ENCODE measurements around the gene PRKG1.

PRKG1 gene

GRCh38 chr10:51789903-51790302 lies 715.6 kb downstream of the PRKG1 start:
- no peaks in the 10 kb centered on the region for H3K36me3 Mint-ChIP-seq
- no peaks in the 10 kb centered on the region for H3K4me1 Mint-ChIP-seq (ENCODE audit: low read depth)
- no peak overlapping the region for H3K27ac Mint-ChIP-seq
- H3K27me3 Mint-ChIP-seq: peaks cover 1% of the 10 kb centered on the region
- H3K4me3 Mint-ChIP-seq: no peak overlapping the region
- H3K9me3 Mint-ChIP-seq (ENCODE audit: low read depth): peaks cover 10% of the 10 kb centered on the region

DNA sequence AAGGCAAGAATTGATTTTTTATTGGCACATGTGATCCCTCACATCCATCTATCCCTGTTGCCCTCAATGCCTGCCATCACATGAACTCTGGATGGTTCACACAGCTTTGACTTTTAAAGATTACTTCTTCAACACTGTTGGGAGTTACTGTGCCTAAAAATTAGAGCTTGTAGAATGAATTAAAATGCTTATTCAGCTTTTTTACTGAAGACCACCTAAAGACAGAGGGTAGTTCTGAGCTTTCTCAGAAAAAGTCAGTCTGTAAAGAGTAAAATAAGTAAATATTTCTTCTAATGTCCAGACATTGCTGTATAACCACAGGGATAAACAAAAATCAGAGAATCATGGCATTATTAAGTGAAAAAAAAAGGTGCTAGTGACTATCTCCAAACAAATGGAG lies 718.4 kb downstream of the PRKG1 start:
- Mint-ChIP-seq H3K27me3 (peaks cover 3% of the 10 kb centered on the region), H3K4me3 (no peak overlapping the region), H3K27ac (no peak overlapping the region), H3K36me3 (no peaks in the 10 kb centered on the region), H3K4me1 (ENCODE audit: low read depth) (no peaks in the 10 kb centered on the region), H3K9me3 (ENCODE audit: low read depth) (peaks cover 10% of the 10 kb centered on the region)

GRCh38 chr10:51800121-51800520 lies 725.8 kb downstream of the PRKG1 start:
- H3K36me3 Mint-ChIP-seq: no peaks in the 10 kb centered on the region

DNA sequence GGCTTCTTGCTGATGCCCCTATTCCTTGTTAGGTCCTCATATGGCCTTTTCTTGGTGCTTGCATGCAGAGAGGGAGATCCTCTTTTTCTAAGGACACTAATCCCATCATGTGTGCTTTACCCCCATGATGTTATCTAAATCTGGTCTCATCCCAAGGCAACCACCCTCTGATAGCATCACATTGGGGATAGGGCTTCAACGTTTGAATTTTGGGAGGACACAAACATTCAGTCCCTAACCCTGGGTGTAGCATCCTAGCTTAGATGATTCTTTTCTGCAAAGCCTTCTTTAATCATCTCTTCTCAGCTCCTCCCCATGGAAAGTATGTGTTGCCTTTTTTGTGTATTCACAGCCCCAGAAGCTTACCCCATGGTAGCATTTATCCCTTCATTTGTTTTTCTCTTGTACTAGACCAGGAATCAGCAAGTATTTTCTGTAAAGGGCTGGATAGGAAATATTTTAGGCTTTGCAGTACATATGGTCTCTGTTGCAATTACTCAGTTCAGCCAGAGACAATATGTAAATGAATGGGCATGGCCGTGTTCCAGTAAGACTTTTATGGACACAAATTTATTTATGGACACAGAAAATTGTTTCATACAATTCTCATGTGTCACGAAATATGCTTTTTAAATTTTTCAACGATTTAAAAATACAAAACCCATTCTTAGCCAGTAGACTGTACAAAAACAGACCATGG lies 726.6 kb downstream of the PRKG1 start:
- no peak overlapping the region for H3K4me3 Mint-ChIP-seq
- H3K36me3 Mint-ChIP-seq: no peaks in the 10 kb centered on the region
- no peaks in the 10 kb centered on the region for H3K9me3 Mint-ChIP-seq (ENCODE audit: low read depth)
- no peaks in the 10 kb centered on the region for H3K4me1 Mint-ChIP-seq (ENCODE audit: low read depth)
- no peak overlapping the region for H3K27ac Mint-ChIP-seq
- H3K27me3 Mint-ChIP-seq: peaks cover 7% of the 10 kb centered on the region

More at GRCh38 chr10:51800121-51800520, 725.8 kb downstream of the PRKG1 start:
- Mint-ChIP-seq H3K27me3 (peaks cover 7% of the 10 kb centered on the region), H3K4me3 (no peak overlapping the region), H3K27ac (no peak overlapping the region), H3K9me3 (ENCODE audit: low read depth) (no peaks in the 10 kb centered on the region), H3K4me1 (ENCODE audit: low read depth) (no peaks in the 10 kb centered on the region)

- Mint-ChIP-seq H3K9me3 (ENCODE audit: low read depth) (no peaks in the 10 kb centered on the region), H3K4me3 (no peak overlapping the region), H3K27me3 (peaks cover 7% of the 10 kb centered on the region), H3K36me3 (no peaks in the 10 kb centered on the region), H3K27ac (no peak overlapping the region), H3K4me1 (ENCODE audit: low read depth) (no peaks in the 10 kb centered on the region)
Measured at GRCh38 chr10:51802030-51802429, 727.7 kb downstream of the PRKG1 start.

DNA sequence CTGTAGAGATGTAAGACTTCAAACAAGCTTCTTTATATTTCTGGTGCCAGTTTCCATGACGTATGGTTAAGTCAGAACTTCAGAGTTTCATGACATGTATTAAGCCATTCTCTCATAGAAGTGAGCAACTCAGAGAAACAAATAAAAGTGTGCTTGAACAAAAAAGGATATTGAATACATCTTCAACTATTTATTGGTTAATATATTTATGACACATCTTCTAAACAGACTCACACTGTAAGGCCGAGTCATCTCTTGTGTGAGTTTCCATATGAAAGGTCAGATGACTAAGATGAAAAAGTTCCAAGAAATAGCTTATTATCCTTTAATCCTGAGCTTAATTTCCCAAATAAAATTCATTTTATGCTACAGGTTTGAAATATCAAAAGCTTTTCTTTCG lies 730.6 kb downstream of the PRKG1 start:
- Mint-ChIP-seq H3K36me3 (no peaks in the 10 kb centered on the region), H3K27ac (no peak overlapping the region), H3K4me1 (ENCODE audit: low read depth) (no peaks in the 10 kb centered on the region), H3K9me3 (ENCODE audit: low read depth) (no peaks in the 10 kb centered on the region), H3K27me3 (peaks cover 4% of the 10 kb centered on the region), H3K4me3 (no peak overlapping the region)

- no peak overlapping the region for H3K27ac Mint-ChIP-seq
Measured at GRCh38 chr10:51806079-51806835, 732.0 kb downstream of the PRKG1 start.

DNA sequence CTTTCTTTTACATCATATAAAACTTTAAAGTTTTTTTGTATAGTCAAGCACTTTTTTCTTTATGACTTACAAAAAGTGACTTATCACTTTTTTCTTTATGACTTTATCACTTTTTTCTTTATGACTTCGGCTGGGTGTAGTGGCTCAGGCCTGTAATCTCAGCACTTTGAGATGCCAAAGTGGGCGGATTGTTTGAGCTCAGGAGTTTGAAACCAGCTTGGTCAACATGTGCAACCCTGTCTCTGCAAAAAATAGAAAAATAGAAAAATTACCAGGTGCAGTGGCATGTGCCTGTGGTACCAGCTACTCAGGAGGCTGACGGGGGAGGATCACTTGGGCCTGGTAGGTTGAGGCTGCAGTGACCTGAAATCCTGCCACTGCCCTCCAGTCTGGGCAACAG lies 733.9 kb downstream of the PRKG1 start:
- Mint-ChIP-seq H3K9me3 (ENCODE audit: low read depth) (no peaks in the 10 kb centered on the region), H3K27me3 (no peaks in the 10 kb centered on the region), H3K36me3 (no peaks in the 10 kb centered on the region)

More at GRCh38 chr10:51806079-51806835, 732.0 kb downstream of the PRKG1 start:
- H3K27me3 Mint-ChIP-seq: no peaks in the 10 kb centered on the region
- no peak overlapping the region for H3K4me3 Mint-ChIP-seq
- H3K4me1 Mint-ChIP-seq (ENCODE audit: low read depth): no peaks in the 10 kb centered on the region
- no peaks in the 10 kb centered on the region for H3K36me3 Mint-ChIP-seq
- no peaks in the 10 kb centered on the region for H3K9me3 Mint-ChIP-seq (ENCODE audit: low read depth)

GRCh38 chr10:51815723-51816122 lies 741.4 kb downstream of the PRKG1 start:
- no peaks in the 10 kb centered on the region for H3K36me3 Mint-ChIP-seq
- peaks cover 2% of the 10 kb centered on the region for H3K27me3 Mint-ChIP-seq
- H3K27ac Mint-ChIP-seq: no peak overlapping the region
- H3K4me3 Mint-ChIP-seq: no peak overlapping the region
- H3K4me1 Mint-ChIP-seq (ENCODE audit: low read depth): no peaks in the 10 kb centered on the region
- no peaks in the 10 kb centered on the region for H3K9me3 Mint-ChIP-seq (ENCODE audit: low read depth)

More for the DNA sequence above, 733.9 kb downstream of the PRKG1 start:
- no peak overlapping the region for H3K4me3 Mint-ChIP-seq
- no peak overlapping the region for H3K27ac Mint-ChIP-seq
- no peaks in the 10 kb centered on the region for H3K4me1 Mint-ChIP-seq (ENCODE audit: low read depth)

- no peak overlapping the region for H3K27ac Mint-ChIP-seq
- H3K4me3 Mint-ChIP-seq: no peak overlapping the region
- H3K4me1 Mint-ChIP-seq (ENCODE audit: low read depth): no peaks in the 10 kb centered on the region
- no peaks in the 10 kb centered on the region for H3K36me3 Mint-ChIP-seq
- peaks cover 7% of the 10 kb centered on the region for H3K27me3 Mint-ChIP-seq
- no peaks in the 10 kb centered on the region for H3K9me3 Mint-ChIP-seq (ENCODE audit: low read depth)
Measured at GRCh38 chr10:51821045-51821444, 746.8 kb downstream of the PRKG1 start.

DNA sequence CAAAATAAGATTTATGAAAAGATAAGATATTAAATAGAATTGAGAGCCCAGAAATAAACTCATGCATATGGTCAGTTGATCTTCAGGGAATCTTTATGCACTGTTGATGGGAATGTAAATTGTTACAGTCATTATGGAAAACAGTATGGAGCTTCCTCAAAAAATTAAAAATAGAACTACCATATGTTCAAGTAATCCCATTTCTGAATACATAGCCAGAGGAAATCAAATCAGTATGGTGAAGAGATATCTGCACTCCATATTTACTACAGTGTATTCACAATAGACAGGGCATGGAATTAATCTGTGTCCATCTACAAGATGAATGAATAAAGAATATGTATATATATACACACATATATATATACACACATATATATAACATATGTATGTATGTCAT lies 747.5 kb downstream of the PRKG1 start:
- Mint-ChIP-seq H3K4me3 (no peak overlapping the region), H3K9me3 (ENCODE audit: low read depth) (no peaks in the 10 kb centered on the region), H3K27me3 (peaks cover 7% of the 10 kb centered on the region), H3K27ac (no peak overlapping the region), H3K36me3 (no peaks in the 10 kb centered on the region), H3K4me1 (ENCODE audit: low read depth) (no peaks in the 10 kb centered on the region)

- Mint-ChIP-seq H3K9me3 (ENCODE audit: low read depth) (peaks cover 10% of the 10 kb centered on the region), H3K4me1 (ENCODE audit: low read depth) (no peaks in the 10 kb centered on the region), H3K27ac (no peak overlapping the region), H3K4me3 (no peak overlapping the region), H3K36me3 (no peaks in the 10 kb centered on the region), H3K27me3 (peaks cover 1% of the 10 kb centered on the region)
Measured at GRCh38 chr10:51832652-51833383, 758.5 kb downstream of the PRKG1 start.

DNA sequence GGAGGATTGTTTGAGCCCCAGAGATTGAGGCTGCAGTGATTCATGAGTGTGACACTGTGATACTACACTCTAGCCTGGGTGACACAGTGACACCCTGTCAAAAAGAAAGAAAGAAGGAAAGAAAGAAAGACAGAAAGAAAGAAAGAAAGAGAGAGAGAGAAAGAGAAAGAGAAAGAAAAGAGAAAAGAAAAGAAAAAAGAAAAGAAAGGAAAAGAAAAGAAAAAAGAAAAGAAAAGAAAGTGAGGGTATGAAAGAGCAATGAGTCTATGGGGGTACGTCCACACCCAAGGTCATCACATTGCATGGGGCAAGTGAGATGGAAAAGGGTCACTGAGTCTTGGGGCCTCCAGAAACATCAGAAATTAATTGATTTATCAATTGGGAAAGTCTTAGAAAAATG lies 760.3 kb downstream of the PRKG1 start:
- peaks cover 1% of the 10 kb centered on the region for H3K27me3 Mint-ChIP-seq
- peaks cover 10% of the 10 kb centered on the region for H3K9me3 Mint-ChIP-seq (ENCODE audit: low read depth)

GRCh38 chr10:51838471-51838870 lies 764.2 kb downstream of the PRKG1 start:
- Mint-ChIP-seq H3K4me3 (no peak overlapping the region), H3K27ac (no peak overlapping the region), H3K4me1 (ENCODE audit: low read depth) (no peaks in the 10 kb centered on the region), H3K27me3 (no peaks in the 10 kb centered on the region), H3K9me3 (ENCODE audit: low read depth) (peaks cover 6% of the 10 kb centered on the region), H3K36me3 (no peaks in the 10 kb centered on the region)

More for the DNA sequence above, 760.3 kb downstream of the PRKG1 start:
- no peak overlapping the region for H3K4me3 Mint-ChIP-seq
- no peak overlapping the region for H3K27ac Mint-ChIP-seq
- no peaks in the 10 kb centered on the region for H3K36me3 Mint-ChIP-seq
- no peaks in the 10 kb centered on the region for H3K4me1 Mint-ChIP-seq (ENCODE audit: low read depth)

DNA sequence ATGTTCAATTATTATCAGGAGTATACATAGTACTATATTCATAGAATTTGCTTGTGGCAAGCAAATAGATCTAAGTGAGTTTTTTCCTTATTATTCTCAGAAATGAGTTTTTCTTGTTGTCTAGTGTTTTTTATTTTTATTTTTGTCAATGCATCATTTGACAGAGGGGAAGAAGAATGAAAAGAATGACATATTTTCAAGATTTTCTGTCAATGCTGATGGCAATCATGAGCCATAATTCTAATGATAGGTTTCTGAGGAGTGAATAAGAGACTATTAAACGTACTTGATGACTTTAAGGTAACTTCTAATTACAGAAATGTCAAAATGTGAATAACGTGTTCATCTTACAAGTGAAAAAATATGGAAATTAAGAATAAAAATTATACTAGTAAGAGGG lies 769.7 kb downstream of the PRKG1 start:
- no peaks in the 10 kb centered on the region for H3K36me3 Mint-ChIP-seq
- peaks cover 3% of the 10 kb centered on the region for H3K27me3 Mint-ChIP-seq
- no peaks in the 10 kb centered on the region for H3K4me1 Mint-ChIP-seq (ENCODE audit: low read depth)
- H3K4me3 Mint-ChIP-seq: no peak overlapping the region
- no peak overlapping the region for H3K27ac Mint-ChIP-seq
- no peaks in the 10 kb centered on the region for H3K9me3 Mint-ChIP-seq (ENCODE audit: low read depth)
